PC-3 (cell line): Measurements from ENCODE around the gene ADIRF. TPM values are rescaled to one million over a fixed set of nuclear protein-coding genes. Genes with fewer than 3 reads are reported as not detected.

Source experiments
- ATAC-seq: fragments of 200-7000 bp; cut with Tn5 transposase; 2 replicates; pipeline ENCODE4 v1.9.1; 2020; ENCODE audit warnings: mild to moderate bottlenecking, moderate library complexity
- BruUV-seq: library from RNA; stranded (reverse); fragments of 400-500 nt; replicated peaks from 2 replicates; lab custom pipeline; 2021; lab: Mats Ljungman, UMichigan
- CTCF ChIA-PET: fragments of 300-600 bp; sonication (Branson Sonifier 250); formaldehyde crosslinking; loops from one replicate; lab custom pipeline; 2022; ENCODE audit warnings: antibody characterized with exemption; lab: Charles Lee
- POLR2A ChIA-PET: fragments of 300-600 bp; sonication (Branson Sonifier 250); formaldehyde crosslinking; loops from one replicate; lab custom pipeline; 2022; ENCODE audit warnings: antibody characterized with exemption; ENCODE audit not compliant: unreplicated experiment; lab: Charles Lee
- DNase-seq: peaks from one replicate; pipeline ENCODE4 v3.0.0-alpha.2; 2015
- H2AFZ ChIP-seq: fragments of 300-600 bp; sonication (generic); 2 replicates; pipeline ENCODE4 v1.6.0; 2016; ENCODE audit warnings: antibody characterized with exemption, low read length
- H3F3A ChIP-seq: fragments of 300-600 bp; sonication (generic); one replicate; pipeline ENCODE4 v1.6.0; 2017; ENCODE audit warnings: antibody characterized with exemption, low read length, control low read depth, mild to moderate bottlenecking; ENCODE audit not compliant: unreplicated experiment
- H3K27ac ChIP-seq: fragments of 300-600 bp; sonication (generic); 2 replicates; pipeline ENCODE4 v1.5.1; 2016; ENCODE audit warnings: mild to moderate bottlenecking, low read length
- H3K27me3 ChIP-seq: fragments of 300-600 bp; sonication (generic); 2 replicates; pipeline ENCODE4 v1.6.1; 2016; ENCODE audit warnings: low read length, mixed read lengths
- H3K36me3 ChIP-seq: fragments of 300-600 bp; sonication (generic); 2 replicates; pipeline ENCODE4 v1.6.1; 2016; ENCODE audit warnings: low read depth, mixed run types, low read length, mixed read lengths
- H3K4me1 ChIP-seq: fragments of 300-600 bp; sonication (generic); 2 replicates; pipeline ENCODE4 v1.5.1; 2016; ENCODE audit warnings: low read length; ENCODE audit not compliant: insufficient read depth
- H3K4me2 ChIP-seq: fragments of 300-600 bp; sonication (generic); 2 replicates; pipeline ENCODE4 v1.6.0; 2016; ENCODE audit warnings: low read length
- H3K4me3 ChIP-seq: fragments of 300-600 bp; sonication (generic); 2 replicates; pipeline ENCODE4 v1.5.1; 2016; ENCODE audit warnings: mild to moderate bottlenecking, low read length, mixed read lengths
- H3K79me2 ChIP-seq: fragments of 300-600 bp; sonication (generic); 2 replicates; pipeline ENCODE4 v1.6.1; 2017; ENCODE audit warnings: low read length, mixed read lengths
- H3K9ac ChIP-seq: fragments of 300-600 bp; sonication (generic); 2 replicates; pipeline ENCODE4 v1.6.0; 2016; ENCODE audit warnings: mild to moderate bottlenecking, low read length
- H3K9me2 ChIP-seq: fragments of 300-600 bp; sonication (generic); replicated peaks from 2 replicates; pipeline ENCODE4 v1.6.1; 2016; ENCODE audit warnings: mixed run types, low read length, mixed read lengths
- H3K9me3 ChIP-seq: fragments of 300-600 bp; sonication (generic); 2 replicates; pipeline ENCODE4 v1.6.1; 2016; ENCODE audit warnings: low read length, mixed read lengths
- H4K20me1 ChIP-seq: fragments of 300-600 bp; sonication (generic); 2 replicates; pipeline ENCODE4 v1.6.1; 2016; ENCODE audit warnings: low read length, mixed read lengths
- CTCF ChIP-seq: fragments of 300-600 bp; sonication (generic); conservative IDR thresholded peaks from 2 replicates; pipeline ENCODE4 v1.5.1; 2017; ENCODE audit warnings: antibody characterized with exemption, low read depth, mild to moderate bottlenecking, low read length
- EZH2 ChIP-seq: fragments of 300-600 bp; sonication (generic); IDR thresholded peaks from one replicate; pipeline ENCODE4 v1.6.1; 2017; ENCODE audit warnings: antibody characterized with exemption, mild to moderate bottlenecking, low read length; ENCODE audit not compliant: unreplicated experiment
- EZH2phosphoT487 ChIP-seq: fragments of 300-600 bp; sonication (generic); IDR thresholded peaks from 2 replicates; pipeline ENCODE4 v1.6.1; 2018; ENCODE audit warnings: mild to moderate bottlenecking, antibody characterized with exemption, low read length, borderline replicate concordance
- intact Hi-C: fragments of 100-400 bp; cut with micrococcal nuclease; formaldehyde crosslinking; loops from 2 replicates; pipeline ENCODE4 v1.9.0; 2023
- total RNA-seq: library from RNA; depleted of rRNA; stranded (reverse); fragments of >200 nt; gene quantifications from 2 replicates; pipeline ENCODE4 v1.2.3, GENCODE V29; 2014

Gene ADIRF
- total RNA-seq, 1 experiment from 2014 or later = 259 TPM

DNA sequence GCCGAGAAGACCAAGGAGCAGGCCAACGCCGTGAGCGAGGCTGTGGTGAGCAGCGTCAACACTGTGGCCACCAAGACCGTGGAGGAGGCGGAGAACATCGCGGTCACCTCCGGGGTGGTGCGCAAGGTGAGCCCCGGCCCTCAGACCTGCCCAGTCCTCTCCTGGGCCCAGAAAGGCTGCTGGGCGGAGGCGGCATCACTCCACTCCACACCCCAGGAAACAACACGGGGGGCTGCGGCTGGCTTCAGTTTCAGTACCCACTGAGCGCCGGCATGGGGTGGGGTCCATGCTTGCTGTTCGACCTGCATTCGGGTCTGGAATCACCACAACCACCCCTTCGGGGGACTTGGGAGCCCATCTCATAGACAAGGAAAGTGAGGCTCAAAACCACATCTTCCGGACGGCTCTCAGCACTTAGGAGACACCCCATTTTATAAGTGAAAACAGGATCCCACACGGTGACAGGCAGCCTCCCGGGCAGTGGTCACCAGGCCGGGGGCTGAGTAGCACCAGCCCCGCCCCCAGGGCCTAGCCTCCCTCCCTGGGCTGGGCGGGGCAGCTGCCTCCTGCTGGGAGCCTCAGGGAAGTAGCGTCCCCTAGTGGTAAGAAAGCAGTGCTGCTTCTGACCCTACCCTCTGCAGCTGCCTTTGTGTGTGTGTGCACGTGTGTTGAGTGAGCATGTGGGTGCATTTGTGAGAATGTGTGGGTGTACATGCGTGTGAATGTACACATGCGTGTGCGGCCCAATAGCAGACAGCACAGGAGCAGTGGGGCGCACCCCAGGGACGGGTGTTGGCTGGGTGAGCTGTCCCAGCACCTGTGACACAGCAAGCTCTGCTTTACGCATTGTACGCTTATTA, 8.0 kb upstream of the ADIRF start:
- Histone ChIP-seq H4K20me1 (no peaks in the 10 kb centered on the region), H3K9me2 (no peaks in the 10 kb centered on the region), H3K9ac (no peak overlapping the region), H3F3A (no peaks in the 10 kb centered on the region), H3K4me2 (peak overlapping the region; percentile 57; the same call in 1 of the 2 replicates), H3K4me3 (no peak overlapping the region), H3K9me3 (no peaks in the 10 kb centered on the region), H3K4me1 (peaks cover 33% of the 10 kb centered on the region), H3K79me2 (no peaks in the 10 kb centered on the region), H3K27me3 (no peaks in the 10 kb centered on the region), H3K36me3 (no peaks in the 10 kb centered on the region), H3K27ac (no peak overlapping the region), H2AFZ (0 out of 2 replicates have a peak overlapping the region, but pooled peaks have one; percentile 33)
- TF ChIP-seq EZH2phosphoT487 (no peak), CTCF (peak; percentile 92)
- ATAC-seq = peak; percentile 77
- no TSS peak for BruUV-seq
- CTCF ChIA-PET = interaction anchor here (0.6 kb wide), 3 partner anchors 9 to 207 kb away, joined by 5 to 12 read pairs (median 5); no protein-coding TSS in a partner anchor
- DNase-seq = peak; percentile 71
- POLR2A ChIA-PET = no interaction called here
- intact Hi-C loops = loop anchor here (2.0 kb wide), 1 partner anchor 271 kb away; no protein-coding TSS in a partner anchor

DNA sequence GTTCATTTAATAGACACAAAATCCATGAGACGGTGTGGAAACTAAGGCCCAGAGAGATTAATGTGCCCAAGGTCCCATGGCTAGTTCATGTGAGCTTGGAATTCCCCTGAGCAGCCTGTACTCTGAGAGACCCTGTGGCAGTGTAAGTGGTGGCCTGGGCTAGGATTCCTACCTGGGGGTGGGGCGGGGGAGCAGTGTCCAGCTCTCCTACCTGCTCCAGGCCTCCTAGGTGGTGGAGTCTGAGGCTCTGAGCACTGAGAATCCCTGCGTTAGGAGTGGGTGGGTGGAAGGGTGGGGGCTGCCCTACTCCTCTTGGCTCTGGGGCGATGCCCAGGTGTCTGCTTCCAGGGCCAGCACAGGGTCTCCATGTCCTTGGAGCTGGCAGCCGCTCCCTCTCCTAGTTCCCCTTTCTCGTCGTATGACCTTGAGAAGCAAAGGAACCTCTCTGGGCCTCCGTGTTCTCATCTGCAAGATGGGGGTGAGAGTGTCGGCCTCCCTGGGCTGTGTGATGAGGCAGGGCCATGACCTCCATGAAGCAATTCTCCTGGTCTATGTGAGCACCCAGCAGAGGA, 7.3 kb upstream of the ADIRF start:
- TF ChIP-seq EZH2 (no peak), CTCF (no peak), EZH2phosphoT487 (no peak)
- Histone ChIP-seq H3F3A (no peaks in the 10 kb centered on the region), H3K4me2 (no peak overlapping the region), H3K4me3 (no peak overlapping the region), H3K27ac (no peak overlapping the region), H3K27me3 (no peaks in the 10 kb centered on the region), H4K20me1 (no peaks in the 10 kb centered on the region), H3K9me3 (no peaks in the 10 kb centered on the region), H3K9me2 (no peaks in the 10 kb centered on the region), H3K79me2 (no peaks in the 10 kb centered on the region), H2AFZ (0 out of 2 replicates have a peak overlapping the region, but pooled peaks have one; percentile 33), H3K4me1 (peaks cover 33% of the 10 kb centered on the region), H3K9ac (no peak overlapping the region), H3K36me3 (no peaks in the 10 kb centered on the region)
- CTCF ChIA-PET = interaction anchor here (0.6 kb wide), 2 partner anchors 9 to 208 kb away, joined by 5 to 12 read pairs; no protein-coding TSS in a partner anchor
- POLR2A ChIA-PET = no interaction called here
- DNase-seq = no peak
- no TSS peak for BruUV-seq
- intact Hi-C loops = loop anchor here (2.0 kb wide), 1 partner anchor 272 kb away; no protein-coding TSS in a partner anchor
- ATAC-seq = no peak
